Stimulated activated CD4-positive, alpha-beta T cell treated with anti-CD3 and anti-CD28 coated beads, Interleukin-2, amount 100 ng/mL, for 4 hours (primary cell): ENCODE measurements around the gene ST6GALNAC4.

ENCODE experiments used
- DNase-seq: peaks from one replicate; pipeline ENCODE4 v3.0.0-alpha.2; 2020; ENCODE audit warnings: low read depth

ST6GALNAC4 gene

DNA sequence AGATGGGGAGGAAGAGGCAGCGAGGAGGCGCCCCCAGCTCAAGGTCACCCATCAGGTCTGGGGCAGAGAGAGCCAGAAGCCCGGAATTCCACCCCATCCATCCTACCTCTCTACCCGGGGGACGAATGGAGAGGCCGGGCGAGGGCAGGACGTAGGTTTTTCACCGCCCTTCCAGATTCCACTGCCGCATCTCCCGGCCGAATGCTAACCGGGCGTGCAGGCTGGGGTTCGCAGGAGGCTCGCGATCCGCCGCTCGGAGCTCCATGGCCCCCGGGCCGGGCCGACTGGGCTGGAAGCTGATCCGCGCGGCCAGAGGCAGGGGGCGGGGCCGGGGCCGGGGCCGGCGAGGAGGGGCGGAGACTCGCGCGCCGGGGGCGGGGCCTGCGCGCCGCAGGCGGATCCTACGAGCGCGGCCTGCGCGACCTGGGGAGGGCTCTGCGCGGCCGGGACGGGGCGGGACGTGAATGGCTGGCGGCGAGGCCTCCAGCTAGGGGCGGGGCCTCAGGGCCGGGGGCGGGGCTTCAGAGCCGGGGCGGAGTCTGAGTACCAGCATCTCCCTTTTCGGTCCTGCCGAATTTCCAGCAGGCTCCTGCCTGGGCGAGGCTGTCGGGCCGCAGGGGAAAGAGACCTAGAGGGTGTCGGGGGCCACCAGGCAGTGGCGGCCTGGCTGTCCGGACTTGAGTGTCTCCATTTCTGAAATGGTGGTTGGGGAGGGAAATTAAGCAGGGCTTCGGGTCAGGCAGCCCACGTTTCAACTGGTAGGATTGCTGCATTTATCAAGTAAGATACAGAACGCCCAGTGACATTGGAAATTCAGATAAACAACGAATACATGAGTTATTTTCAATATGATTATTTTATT is at the start of gene ST6GALNAC4:
TSS of gene ST6GALNAC4 (minus strand) at position 322 of the 862 bp plus-strand sequence. CDS start 622 bp downstream, outside the sequence.
- peak; percentile 94 for DNase-seq

DNA sequence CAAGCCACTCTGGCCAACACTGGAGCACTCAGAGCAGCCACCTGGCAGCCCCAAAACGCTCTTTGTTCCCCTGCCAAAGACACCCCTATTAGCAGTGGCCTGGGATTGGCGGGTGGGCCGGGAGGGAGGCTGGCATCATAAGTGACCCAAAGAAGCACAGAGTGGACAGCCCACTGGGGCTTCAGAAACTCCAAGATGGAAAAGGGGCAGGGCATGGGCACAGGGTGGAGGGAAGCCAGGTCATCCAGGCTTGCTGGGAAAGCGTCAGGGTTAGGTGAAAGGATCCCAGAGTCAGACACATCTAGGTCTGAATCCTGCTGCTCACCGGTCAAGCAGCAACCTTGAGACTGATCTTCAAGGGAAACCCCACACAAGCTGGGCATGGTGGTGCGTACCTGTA is 49.1 kb upstream of the ST6GALNAC4 start:
- no peak for DNase-seq

DNA sequence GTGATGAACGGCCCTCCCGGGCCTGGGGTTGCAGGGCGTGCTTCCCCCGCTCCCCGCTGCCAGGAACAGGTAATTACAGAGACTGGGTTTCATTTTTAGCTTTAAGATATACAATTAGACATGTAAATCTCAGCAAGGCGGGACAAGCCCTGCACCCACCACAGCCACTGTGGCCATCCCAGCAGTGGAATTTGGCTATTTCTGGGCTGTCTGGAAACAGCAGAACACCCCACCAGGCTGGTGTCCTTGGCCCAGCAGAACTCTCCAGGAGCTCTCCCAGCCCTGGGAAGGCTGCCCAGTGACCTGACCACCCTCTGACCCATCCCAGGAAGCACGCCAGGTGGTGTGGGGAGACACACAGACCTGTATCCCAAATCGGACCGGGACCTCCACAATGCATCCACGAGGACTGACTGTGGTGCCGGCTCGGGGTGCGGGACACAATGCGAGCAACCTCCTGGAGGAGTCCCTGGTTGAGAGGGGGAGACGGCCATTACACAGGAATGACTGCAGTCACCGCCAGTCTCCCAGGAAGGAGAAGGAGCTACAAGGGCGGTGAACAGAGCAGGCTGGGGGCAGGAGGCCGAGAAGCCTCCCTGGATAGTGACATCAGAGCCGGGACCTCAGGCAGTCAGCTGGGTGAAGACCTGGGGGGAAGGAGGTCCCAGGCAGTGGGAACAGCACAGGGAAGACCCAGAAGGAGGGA is 46.7 kb upstream of the ST6GALNAC4 start:
- no peak for DNase-seq

DNA sequence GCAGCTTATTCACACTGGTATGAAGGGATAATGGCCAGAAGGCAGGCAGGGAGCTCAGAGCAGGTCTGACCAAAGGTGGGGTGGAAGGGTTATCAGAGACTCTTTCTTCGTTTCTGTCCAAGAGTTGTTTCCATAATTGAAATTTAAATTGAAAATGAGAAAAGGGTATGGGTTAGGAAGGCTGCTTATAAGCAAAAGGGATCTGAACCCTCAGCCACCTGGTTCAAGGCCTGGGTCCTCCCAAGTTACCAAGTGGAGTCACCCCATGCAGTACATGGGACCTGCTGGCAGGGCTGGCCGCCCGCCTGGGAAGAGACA is 46.2 kb upstream of the ST6GALNAC4 start:
- DNase-seq = no peak

GRCh38 chr9:127962278-127962677 is 45.4 kb upstream of the ST6GALNAC4 start:
- no peak for DNase-seq

DNA sequence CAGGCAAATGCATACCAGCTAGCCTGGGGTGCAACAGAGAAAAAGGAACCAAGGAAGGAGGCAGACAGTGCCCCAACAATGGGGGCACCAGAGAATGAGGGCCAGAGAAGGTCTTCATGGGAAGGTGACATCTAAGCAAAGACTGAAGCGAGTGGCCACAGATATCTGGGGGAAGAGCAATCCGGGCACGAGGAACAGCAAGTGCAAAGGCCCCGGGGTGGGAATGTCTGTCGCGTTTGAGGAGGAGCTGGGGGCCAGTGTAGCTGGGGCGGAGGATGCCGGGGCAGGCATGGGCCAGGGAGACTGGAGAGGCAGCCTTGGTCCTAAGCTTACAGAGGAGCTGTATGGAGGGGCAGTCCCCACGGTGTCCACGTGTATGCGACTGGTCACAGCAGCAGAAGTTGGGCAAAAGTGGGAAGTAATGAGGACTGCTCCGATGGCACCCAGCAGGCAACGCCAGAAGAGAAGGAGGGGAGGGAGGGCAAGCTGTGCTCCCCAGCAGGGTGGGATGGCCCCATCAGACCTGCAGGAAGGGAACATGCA is 44.8 kb upstream of the ST6GALNAC4 start:
- no peak for DNase-seq

DNA sequence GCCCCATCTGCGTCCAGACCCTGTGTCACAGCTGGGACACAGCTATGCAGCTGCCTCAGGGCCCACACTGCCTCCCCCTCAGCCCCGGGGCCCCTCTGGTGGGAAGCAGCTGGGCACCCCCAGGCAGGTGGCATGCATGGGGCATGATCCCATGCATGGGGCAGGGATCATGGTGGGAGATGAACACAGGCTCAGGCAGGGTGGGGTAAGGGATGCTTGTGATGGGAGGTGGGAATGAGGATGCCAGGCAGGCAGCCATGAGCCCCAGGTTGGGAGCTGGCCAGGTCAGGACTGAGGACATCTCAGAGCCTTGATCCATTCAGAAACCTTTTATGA is 44.3 kb upstream of the ST6GALNAC4 start:
- no peak for DNase-seq

GRCh38 chr9:127960410-127961154 is 43.7 kb upstream of the ST6GALNAC4 start:
- no peak for DNase-seq

DNA sequence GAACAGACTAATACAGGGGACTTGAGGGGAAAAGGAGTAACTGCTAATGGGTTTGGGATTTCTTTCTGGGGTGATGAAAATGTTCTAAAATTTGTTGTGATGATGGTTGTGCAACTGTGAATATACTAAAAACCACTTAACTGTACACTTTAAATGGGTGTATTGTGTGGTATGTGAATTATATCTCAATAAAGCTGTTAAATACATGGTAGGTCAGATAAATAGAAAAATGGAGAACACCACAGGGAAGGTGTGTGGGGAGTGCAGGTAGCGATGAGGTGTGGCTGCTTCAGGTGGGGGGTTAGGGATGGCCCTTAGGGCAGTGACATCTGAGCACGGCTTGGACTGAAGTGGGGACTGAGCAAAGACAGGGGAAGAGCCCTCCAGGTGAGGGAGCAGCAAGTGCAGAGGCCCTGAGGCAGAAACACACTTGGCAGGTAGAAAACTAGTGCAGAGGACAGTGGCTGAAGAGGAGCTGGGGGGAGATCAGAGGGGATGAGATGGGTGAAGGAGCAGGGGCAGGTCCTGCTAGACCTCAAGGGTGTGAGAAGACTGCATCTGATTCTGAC is 43.1 kb upstream of the ST6GALNAC4 start:
- DNase-seq = no peak

DNA sequence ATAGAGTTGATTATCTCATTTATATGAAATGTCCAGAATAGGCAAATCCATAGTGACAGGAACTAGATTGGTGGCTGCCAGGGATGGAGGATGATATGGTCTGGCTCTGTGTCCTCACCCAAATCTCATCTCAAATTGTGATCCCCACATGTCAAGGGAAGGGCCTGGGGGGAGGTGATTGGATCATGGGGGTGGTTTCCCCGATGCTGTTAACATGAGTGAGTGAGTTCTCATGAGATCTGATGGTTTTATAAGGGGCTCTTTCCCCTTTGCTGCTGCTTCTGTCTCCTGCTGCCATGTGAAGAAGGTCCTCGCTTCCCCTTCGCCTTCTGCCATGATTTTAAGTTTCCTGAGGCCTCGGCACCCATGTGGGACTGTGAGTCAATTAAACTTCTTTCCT is 42.6 kb upstream of the ST6GALNAC4 start:
- DNase-seq = no peak

GRCh38 chr9:127958728-127959127 is 41.9 kb upstream of the ST6GALNAC4 start:
- no peak for DNase-seq

DNA sequence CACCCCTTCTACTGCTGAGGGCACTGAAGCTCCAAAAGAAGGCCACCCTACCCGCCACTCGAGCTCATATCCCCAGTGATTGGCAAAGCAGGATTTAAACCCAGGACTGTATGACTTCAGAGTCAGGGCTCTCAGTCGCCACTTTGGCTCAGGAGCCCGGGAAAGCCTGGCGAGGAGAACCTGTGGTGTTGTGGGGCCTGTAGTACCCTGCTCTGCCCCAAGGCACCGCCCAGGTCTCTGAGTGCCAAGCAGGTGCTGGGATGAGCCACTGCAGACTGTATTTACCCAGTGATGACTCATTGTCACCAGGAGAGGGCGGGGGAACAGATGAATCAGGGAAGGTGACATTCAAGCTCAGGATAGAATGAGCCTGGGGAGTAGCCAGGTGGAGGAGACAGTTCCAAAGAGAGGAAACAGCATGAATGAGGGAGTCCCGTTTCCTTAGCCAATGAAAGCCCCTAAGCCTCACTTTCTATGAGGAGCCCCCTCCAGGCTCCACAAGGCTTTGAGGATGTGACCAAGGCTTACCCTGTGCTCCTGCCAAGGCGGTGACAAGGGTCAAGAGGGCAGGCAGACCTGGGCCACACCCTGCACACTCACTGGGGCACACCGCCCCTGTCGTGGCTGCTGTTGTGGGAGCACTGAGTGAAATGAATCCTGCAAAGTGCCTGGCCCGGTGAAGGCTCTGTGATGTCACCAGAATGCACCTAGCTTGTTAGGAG is 38.6 kb upstream of the ST6GALNAC4 start:
- DNase-seq = peak; percentile 88

- no peak for DNase-seq
Measured at GRCh38 chr9:127954831-127955293, 38.0 kb upstream of the ST6GALNAC4 start.

DNA sequence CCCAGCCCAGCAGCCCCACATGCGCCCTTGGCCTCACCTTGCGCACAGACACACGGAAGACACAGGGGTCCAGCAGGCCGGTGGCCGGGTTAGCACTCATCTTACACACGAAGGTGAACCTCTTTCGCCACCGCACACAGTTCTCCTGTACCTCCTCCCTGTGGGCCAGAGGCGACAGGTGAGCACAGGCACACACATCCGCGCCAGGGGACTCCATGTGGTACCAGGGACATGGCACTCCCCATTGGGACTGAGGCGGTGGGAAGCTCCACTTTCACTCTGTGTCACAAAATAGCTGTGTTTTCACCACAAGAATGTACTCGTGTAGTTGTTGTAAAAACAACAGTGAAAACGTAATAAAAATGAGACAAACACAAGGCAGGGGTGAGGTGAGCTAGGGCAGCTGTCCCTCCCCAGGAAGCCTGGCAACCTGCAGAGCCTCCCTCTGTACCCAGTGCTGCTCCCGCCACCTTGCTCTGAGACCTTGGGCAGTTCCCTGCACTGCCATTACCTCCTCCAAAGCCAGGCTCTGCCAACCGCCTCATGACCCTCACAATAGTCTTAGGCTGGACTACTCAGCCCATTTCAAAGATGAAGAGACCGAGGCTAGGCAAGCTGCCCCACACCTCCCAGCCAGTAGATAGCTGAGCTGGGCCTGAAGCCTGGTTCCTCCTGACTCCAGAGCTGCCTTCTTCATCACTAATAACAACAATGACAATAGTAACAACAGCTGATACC is 37.1 kb upstream of the ST6GALNAC4 start:
- DNase-seq = no peak

GRCh38 chr9:127953154-127953553 is 36.3 kb upstream of the ST6GALNAC4 start:
- DNase-seq = no peak

DNA sequence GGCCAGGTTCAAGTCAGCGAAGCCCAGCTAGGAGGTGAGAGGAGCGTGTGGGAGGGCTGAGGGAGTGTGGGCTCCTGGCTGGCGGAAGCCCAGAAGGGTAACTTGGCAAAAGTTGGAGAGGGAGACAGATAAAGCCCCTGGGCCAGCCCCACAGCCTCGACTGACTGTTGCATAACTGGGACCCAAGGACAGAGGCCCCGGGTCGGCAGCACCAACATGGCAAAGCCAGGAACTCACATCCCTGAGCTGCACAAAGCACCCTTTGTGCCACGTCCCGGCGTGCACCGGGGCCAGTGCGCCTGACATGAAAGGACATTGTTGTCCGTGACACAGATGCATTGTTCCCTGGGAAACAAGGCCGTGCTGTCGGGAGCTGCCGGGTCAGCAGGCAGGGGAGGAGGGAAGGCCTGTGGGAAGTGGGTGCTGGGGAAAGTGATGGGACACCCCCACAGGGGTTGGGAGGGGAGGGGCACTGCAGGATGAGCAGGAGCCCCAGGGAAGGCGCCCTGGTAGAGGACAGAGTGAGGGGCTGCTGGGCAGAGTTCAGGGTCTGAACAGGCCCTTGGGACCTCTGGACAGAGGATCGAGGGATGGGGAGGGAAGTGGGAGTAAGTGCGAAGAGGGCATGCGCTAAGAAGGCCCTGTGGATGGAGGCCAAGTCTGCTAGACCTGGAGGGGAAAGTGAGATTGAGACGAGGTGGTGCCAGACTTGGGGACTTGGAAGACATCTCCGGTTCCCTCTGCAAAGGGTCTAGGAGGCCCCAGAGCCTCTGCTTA is 33.9 kb upstream of the ST6GALNAC4 start:
- DNase-seq = no peak

- no peak for DNase-seq
Measured at GRCh38 chr9:127949827-127950512, 33.1 kb upstream of the ST6GALNAC4 start.

GRCh38 chr9:127947841-127948710 is 31.2 kb upstream of the ST6GALNAC4 start:
- no peak for DNase-seq
